GM19455 (cell line): ENCODE data around the gene DEDD2.

Experiments used
- ATAC-seq: cut with Tn5 transposase; IDR thresholded peaks from one replicate; pipeline ENCODE4 v1.9.1; 2021; ENCODE audit not compliant: unreplicated experiment

Gene DEDD2

GRCh38 chr19:42149447-42150202 lies 67.9 kb downstream of the DEDD2 start:
- no peak for ATAC-seq
